K562 (cell line): ENCODE results near the gene CHPF. TPM values are rescaled to one million over a fixed set of nuclear protein-coding genes. Genes with fewer than 3 reads are reported as not detected.

Experiments used
- BRF2 ChIP-seq: IDR thresholded peaks from 3 replicates; pipeline ENCODE4 v1.6.1; 2011; ENCODE audit warnings: borderline replicate concordance, mild to moderate bottlenecking; ENCODE audit not compliant: insufficient read length, insufficient read depth
- ESRRA ChIP-seq: fragments of 450-650 bp; IDR thresholded peaks from 2 replicates; pipeline ENCODE4 v1.6.1; 2014; ENCODE audit warnings: low read depth, mild to moderate bottlenecking, moderate library complexity, borderline replicate concordance
- FOXP1 ChIP-seq: sonication (generic); formaldehyde crosslinking; IDR thresholded peaks from 2 replicates; pipeline ENCODE4 v1.8.0; 2022; ENCODE audit warnings: mild to moderate bottlenecking, missing genetic modification reagents
- FOXP4 ChIP-seq: sonication (generic); formaldehyde crosslinking; IDR thresholded peaks from 2 replicates; pipeline ENCODE4 v1.8.0; 2022; ENCODE audit warnings: mild to moderate bottlenecking, missing genetic modification reagents, borderline replicate concordance
- HDGF ChIP-seq: fragments of 450-650 bp; IDR thresholded peaks from 2 replicates; pipeline ENCODE4 v1.6.1; 2016
- NFIX ChIP-seq: fragments of 250-450 bp; sonication (Bioruptor Pico); IDR thresholded peaks from 2 replicates; pipeline ENCODE4 v1.4.0; 2020; ENCODE audit warnings: low read depth, mild to moderate bottlenecking, moderate library complexity
- RCOR1 ChIP-seq, 2 experiments: IDR thresholded peaks; 2 replicates each; pipeline ENCODE4 v1.6.1; 2012; ENCODE audit warnings: low read depth in 2 of 2, low read length in 2 of 2, borderline replicate concordance in 1 of 2, improper control_type of control experiment in 1 of 2
- SPI1 ChIP-seq: IDR thresholded peaks from 2 replicates; pipeline ENCODE4 v1.6.1; 2011; ENCODE audit warnings: low read depth, low read length, control low read depth, borderline replicate concordance
- ZKSCAN1 ChIP-seq: fragments of 150-350 bp; IDR thresholded peaks from 2 replicates; pipeline ENCODE4 v1.6.1; 2016; ENCODE audit warnings: low read depth, low read length
- ZNF407 ChIP-seq: fragments of 450-650 bp; IDR thresholded peaks from 2 replicates; pipeline ENCODE4 v1.6.1; 2016; ENCODE audit warnings: low read depth
- polyA plus RNA-seq, 8 experiments: library from polyadenylated mRNA; depleted of rRNA in 4 of 8; stranded (reverse) in 5 of 8; unstranded in 3 of 8; fragments of >200 nt; fragmentation: Nextera tagmentation in 2 of 8; fragmentation: Illumina TruSeq in 1 of 8; extraction: Ambion mirVana in 2 of 8; extraction: Trizol in 1 of 8; gene quantifications; 2 replicates each; pipeline versions ENCODE4 v1.2.1 to v1.2.3, GENCODE V29; 2011 to 2014; ENCODE audit warnings: inconsistent platforms in 1 of 8, missing spikeins in 1 of 8
- total RNA-seq, 7 experiments: library from RNA; depleted of rRNA in 6 of 7; stranded (reverse); fragments of >200 nt in 6 of 7; fragmentation: Illumina TruSeq in 2 of 7; extraction: Trizol in 2 of 7; gene quantifications; 2 replicates each; pipeline versions ENCODE4 v1.2.1 to v1.2.3, GENCODE V29; 2011 to 2021; ENCODE audit warnings: low replicate concordance in 1 of 7
- TF ChIP-seq, protein P1 (sequence below): sonication (generic); formaldehyde crosslinking; IDR thresholded peaks from 2 replicates; pipeline ENCODE4 v1.8.1; 2023; ENCODE audit warnings: mild to moderate bottlenecking, missing genetic modification reagents

Gene CHPF
- total and polyA plus RNA-seq, 9 of the 15 experiments (the other 6 are each of a cell fraction or from before 2014, with no cell fraction given) = 0.15 to 57.2 (median 7.9) TPM

GRCh38 chr2:219540784-219541504 lies 2.7 kb downstream of the CHPF start (continued):
- no peak for TF ChIP-seq FOXP4
- TF ChIP-seq FOXP1 (CRISPR knock-in tag) = no peak
- TF ChIP-seq SPI1 = no peak
- peak; percentile 99 for TF ChIP-seq ESRRA
- TF ChIP-seq NFIX (CRISPR knock-in tag) = no peak
- no peak for TF ChIP-seq BRF2
- TF ChIP-seq, protein P1, sequence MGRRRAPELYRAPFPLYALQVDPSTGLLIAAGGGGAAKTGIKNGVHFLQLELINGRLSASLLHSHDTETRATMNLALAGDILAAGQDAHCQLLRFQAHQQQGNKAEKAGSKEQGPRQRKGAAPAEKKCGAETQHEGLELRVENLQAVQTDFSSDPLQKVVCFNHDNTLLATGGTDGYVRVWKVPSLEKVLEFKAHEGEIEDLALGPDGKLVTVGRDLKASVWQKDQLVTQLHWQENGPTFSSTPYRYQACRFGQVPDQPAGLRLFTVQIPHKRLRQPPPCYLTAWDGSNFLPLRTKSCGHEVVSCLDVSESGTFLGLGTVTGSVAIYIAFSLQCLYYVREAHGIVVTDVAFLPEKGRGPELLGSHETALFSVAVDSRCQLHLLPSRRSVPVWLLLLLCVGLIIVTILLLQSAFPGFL (CRISPR knock-in tag) = no peak
- TF ChIP-seq RCOR1 (IDR thresholded peaks at IDR 0.05; ENCODE audit: borderline replicate concordance in 1 of 2, low read depth in 2 of 2, low read length in 2 of 2) = peak in 1 of 2 experiments; percentile 33; a peak in 1 of 4 replicates
- TF ChIP-seq ZKSCAN1 = no peak
- no peak for TF ChIP-seq HDGF
- TF ChIP-seq ZNF407 = no peak
